Liver (tissue), 9 donors: ENCODE data around the gene TIPRL. TPM values are rescaled to one million over a fixed set of nuclear protein-coding genes. Genes with fewer than 3 reads are reported as not detected.

Experiments
- DNase-seq: peaks from one replicate; pipeline ENCODE4 v3.0.0-alpha.2; 2017; ENCODE audit warnings: low spot score
- H3K27ac ChIP-seq, 2 donors: one replicate each; pipeline ENCODE4 v1.7.0; 2013; ENCODE audit warnings: inconsistent platforms in 2 of 2, low read length in 2 of 2, control low read depth in 1 of 2, low read depth in 1 of 2, mild to moderate bottlenecking in 1 of 2
- H3K27me3 ChIP-seq, 4 donors: one replicate each; pipeline versions ENCODE4 v1.6.1 to v1.7.0; 2013; ENCODE audit warnings: low read length in 3 of 4, inconsistent platforms in 1 of 4, mild to moderate bottlenecking in 1 of 4, moderate library complexity in 1 of 4; ENCODE audit not compliant: control insufficient read depth in 4 of 4, insufficient read depth in 4 of 4
- H3K36me3 ChIP-seq, 4 donors: one replicate each; pipeline versions ENCODE4 v1.6.1 to v1.7.0; 2013; ENCODE audit warnings: low read length in 3 of 4, mild to moderate bottlenecking in 3 of 4, low read depth in 1 of 4, moderate library complexity in 1 of 4; ENCODE audit not compliant: control insufficient read depth in 4 of 4, insufficient read depth in 3 of 4
- H3K4me1 ChIP-seq, 4 donors: one replicate each; pipeline versions ENCODE4 v1.6.1 to v1.7.0; 2013; ENCODE audit warnings: low read length in 3 of 4, mild to moderate bottlenecking in 3 of 4, moderate library complexity in 1 of 4; ENCODE audit not compliant: control insufficient read depth in 4 of 4, insufficient read depth in 4 of 4
- H3K4me3 ChIP-seq, 3 donors: one replicate each; pipeline versions ENCODE4 v1.6.1 to v1.7.0; 2013; ENCODE audit warnings: low read length in 3 of 3, control low read depth in 1 of 3, low read depth in 1 of 3, mild to moderate bottlenecking in 1 of 3
- H3K9ac ChIP-seq, 2 donors: one replicate each; pipeline ENCODE4 v1.7.0; 2013; ENCODE audit warnings: low read length in 2 of 2, mild to moderate bottlenecking in 2 of 2, moderate library complexity in 2 of 2, control low read depth in 1 of 2, low read depth in 1 of 2
- H3K9me3 ChIP-seq, 4 donors: one replicate each; pipeline versions ENCODE4 v1.6.1 to v1.7.0; 2013; ENCODE audit warnings: low read length in 3 of 4; ENCODE audit not compliant: control insufficient read depth in 4 of 4
- ATF3 ChIP-seq: IDR thresholded peaks from 2 replicates; pipeline ENCODE4 v1.6.1; 2016; ENCODE audit warnings: antibody characterized with exemption
- CTCF ChIP-seq: fragments of 150-350 bp; IDR thresholded peaks from 2 replicates; pipeline ENCODE4 v1.5.1; 2017; ENCODE audit warnings: improper control_type of control experiment, low read depth, low read length; ENCODE audit not compliant: missing input control
- EGR1 ChIP-seq, 2 donors: IDR thresholded peaks; 2 replicates each; pipeline ENCODE4 v1.6.1; 2016 to 2018; ENCODE audit warnings: antibody characterized with exemption in 2 of 2, low read depth in 2 of 2
- FOXA1 ChIP-seq: IDR thresholded peaks from 2 replicates; pipeline ENCODE4 v1.6.1; 2016; ENCODE audit warnings: antibody characterized with exemption
- FOXA2 ChIP-seq: IDR thresholded peaks from 2 replicates; pipeline ENCODE4 v1.6.1; 2016; ENCODE audit warnings: antibody characterized with exemption
- GABPA ChIP-seq, 2 donors: IDR thresholded peaks in 1 of 2; conservative IDR thresholded peaks in 1 of 2; 2 replicates each; pipeline ENCODE4 v1.6.1; 2016; ENCODE audit warnings: antibody characterized with exemption in 2 of 2, mild to moderate bottlenecking in 1 of 2, moderate library complexity in 1 of 2
- HNF4A ChIP-seq, 2 donors: conservative IDR thresholded peaks; 2 replicates each; pipeline ENCODE4 v1.6.1; 2016; ENCODE audit warnings: antibody characterized with exemption in 2 of 2, mild to moderate bottlenecking in 2 of 2
- HNF4G ChIP-seq: IDR thresholded peaks from 2 replicates; pipeline ENCODE4 v1.6.1; 2016; ENCODE audit warnings: antibody characterized with exemption
- JUND ChIP-seq, 2 donors: IDR thresholded peaks; 2 replicates each; pipeline ENCODE4 v1.6.1; 2016; ENCODE audit warnings: antibody characterized with exemption in 2 of 2
- MAX ChIP-seq: IDR thresholded peaks from 2 replicates; pipeline ENCODE4 v1.6.1; 2016; ENCODE audit warnings: antibody characterized with exemption
- NR2F2 ChIP-seq: IDR thresholded peaks from 2 replicates; pipeline ENCODE4 v1.6.1; 2016; ENCODE audit warnings: antibody characterized with exemption
- RAD21 ChIP-seq, 2 donors: IDR thresholded peaks; 2 replicates each; pipeline ENCODE4 v1.6.1; 2016; ENCODE audit warnings: antibody characterized with exemption in 2 of 2, mild to moderate bottlenecking in 2 of 2
- REST ChIP-seq: IDR thresholded peaks from 2 replicates; pipeline ENCODE4 v1.6.1; 2016; ENCODE audit warnings: antibody characterized with exemption, mild to moderate bottlenecking
- RXRA ChIP-seq, 2 donors: IDR thresholded peaks; 2 replicates each; pipeline ENCODE4 v1.6.1; 2017 to 2018; ENCODE audit warnings: antibody characterized with exemption in 2 of 2, mild to moderate bottlenecking in 1 of 2
- SP1 ChIP-seq: IDR thresholded peaks from 2 replicates; pipeline ENCODE4 v1.6.1; 2018; ENCODE audit warnings: antibody characterized with exemption, mild to moderate bottlenecking
- TAF1 ChIP-seq: conservative IDR thresholded peaks from 2 replicates; pipeline ENCODE4 v1.6.1; 2016; ENCODE audit warnings: antibody characterized with exemption, mild to moderate bottlenecking
- YY1 ChIP-seq: IDR thresholded peaks from 2 replicates; pipeline ENCODE4 v1.6.1; 2016; ENCODE audit warnings: antibody characterized with exemption, mild to moderate bottlenecking
- ZBTB33 ChIP-seq: IDR thresholded peaks from 2 replicates; pipeline ENCODE4 v1.6.1; 2016; ENCODE audit warnings: antibody characterized with exemption
- WGBS: extraction: QIAGEN DNeasy Blood & Tissue Kit; methylation state at CpG from one replicate; pipeline ENCODE4 v1.1.7; 2013; 5-methylcytosine and 5-hydroxymethylcytosine counted together
- polyA plus RNA-seq, 2 donors: library from polyadenylated mRNA; stranded (reverse) in 1 of 2; unstranded in 1 of 2; fragments of 200-250 nt in 1 of 2; fragments of >200 nt in 1 of 2; fragmentation: Nextera tagmentation in 1 of 2; extraction: Ambion mirVana in 1 of 2; gene quantifications; one replicate each; pipeline versions ENCODE4 v1.2.1 to v1.2.3, GENCODE V29; 2013 to 2015
- total RNA-seq, 2 donors: library from RNA; depleted of rRNA; stranded (reverse); fragments of >200 nt; gene quantifications; one replicate each; pipeline ENCODE4 v1.2.3, GENCODE V29; 2014
- donor health status: healthy.
- donor health status: healthy.
- donor health status: healthy.
- donor health status: healthy.
- donor health status: healthy.

Gene TIPRL
- total and polyA plus RNA-seq, 4 donors: 11.2 to 20.0 (median 13.0) TPM

GRCh38 chr1:168199056-168199455 lies 20.3 kb downstream of the TIPRL start:
- H3K9me3 ChIP-seq: no peaks in the 10 kb centered on the region
- H3K4me3 ChIP-seq: no peak overlapping the region
- DNase-seq: no peak
- no peak overlapping the region for H3K9ac ChIP-seq
- no peak overlapping the region for H3K27ac ChIP-seq
- peaks cover 2 to 37% (median 21%) of the 10 kb centered on the region in 4 donors for H3K36me3 ChIP-seq
- no peaks in the 10 kb centered on the region for H3K27me3 ChIP-seq
- 63% methylated on average over 3 of the region's 3 CpGs for WGBS
- no peaks in the 10 kb centered on the region for H3K4me1 ChIP-seq
- TF ChIP-seq ZBTB33 (no peak), JUND (IDR thresholded peaks at IDR 0.05) (no peak), FOXA1 (no peak), HNF4A (conservative IDR thresholded peaks at IDR 0.05) (no peak), NR2F2 (no peak), RAD21 (IDR thresholded peaks at IDR 0.05) (no peak), RXRA (IDR thresholded peaks at IDR 0.05) (no peak), REST (no peak), SP1 (no peak), HNF4G (no peak), YY1 (no peak), TAF1 (no peak), EGR1 (IDR thresholded peaks at IDR 0.05; ENCODE audit: low read depth in 2 of 2) (no peak), MAX (no peak), ATF3 (no peak), FOXA2 (no peak), CTCF (no peak), GABPA (IDR thresholded peaks at IDR 0.05 in 1 of 2, conservative IDR thresholded peaks at IDR 0.05 in 1 of 2) (no peak)
